ENCODE results near the gene DEFB131B. TPM values are rescaled to one million over a fixed set of nuclear protein-coding genes. Genes with fewer than 3 reads are reported as not detected.

The DEFB131B gene
- not detected in 2 replicates for total RNA-seq

GRCh38 chr11:71878059-71878458 is at the start of gene DEFB131B:
TSS of gene DEFB131B (plus strand) at chr11:71878453. CDS start at chr11:71878453, 0 bp downstream.

DNA sequence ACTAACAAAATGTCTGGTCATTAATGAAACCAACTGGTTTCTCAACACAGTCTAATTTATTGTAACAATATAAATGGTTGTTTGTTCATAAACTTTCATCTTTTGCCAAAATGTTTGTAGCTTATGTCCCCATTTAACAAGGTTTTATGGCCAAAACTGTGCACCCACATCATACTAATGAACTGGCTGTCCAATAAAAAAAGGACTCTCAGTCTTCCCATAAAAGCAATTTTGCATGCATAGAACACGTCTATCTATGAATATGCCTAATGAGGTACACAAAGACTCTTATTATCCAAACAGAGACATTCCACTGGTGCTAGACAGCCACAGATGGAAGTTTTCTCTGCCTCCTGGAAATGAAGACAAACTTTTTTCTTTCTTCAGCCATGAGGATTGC is 45.4 kb upstream of the DEFB131B start, which contains the start of gene DEFB108B:
Gene DEFB108B, plus strand, starts transcription at position 390 of the 400 bp plus-strand sequence. Its CDS starts 0 bp downstream, at position 390.

GRCh38 chr11:71927820-71928736 is 49.8 kb downstream of the DEFB131B start, which contains the start of gene XNDC1N:
TSS of gene XNDC1N (minus strand) at chr11:71928594. CDS start at chr11:71923353, 5,241 bp downstream.

DNA sequence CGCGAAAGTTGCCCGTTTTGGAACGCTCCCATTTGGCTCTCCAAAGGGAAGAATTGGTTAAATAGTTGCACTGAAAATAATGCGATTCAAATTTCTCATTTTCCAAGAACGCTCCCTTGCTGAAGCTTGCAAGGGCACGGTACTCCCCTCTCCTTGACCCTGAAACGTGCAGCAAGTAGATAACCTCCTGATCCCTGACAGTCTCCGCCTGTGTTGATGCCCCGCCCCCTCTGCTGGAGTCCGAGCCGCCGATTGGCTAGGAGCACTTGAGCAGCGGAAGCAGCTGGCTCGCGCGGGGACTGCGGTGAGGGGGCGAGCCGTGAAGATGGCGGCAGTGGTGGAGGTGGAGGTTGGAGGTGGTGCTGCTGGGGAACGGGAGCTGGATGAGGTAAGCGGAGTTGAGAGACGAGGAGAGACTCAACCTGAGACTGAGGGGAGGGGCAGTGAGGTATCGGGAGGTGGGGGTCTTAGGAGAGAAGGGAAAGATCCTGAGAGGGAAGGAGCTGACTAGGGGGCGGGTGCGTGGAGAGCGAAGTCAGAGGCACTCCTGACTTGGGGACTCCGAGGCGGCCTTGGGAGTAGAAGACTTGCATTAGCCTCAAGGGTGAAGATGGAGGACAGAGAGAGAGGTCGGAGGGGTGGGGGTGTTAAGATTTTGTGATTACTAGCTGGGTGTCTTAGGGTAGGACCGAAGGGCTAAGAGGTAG is 50.6 kb downstream of the DEFB131B start, which contains the start of gene RNF121:
Gene RNF121, plus strand, starts transcription at position 310 of the 707 bp plus-strand sequence. Its CDS starts 16 bp downstream, at position 326.

Other genes with a start within 250 kb of the DEFB131B start
- gene DEFB108B, start 45.3 kb upstream of the DEFB131B start, total RNA-seq: not detected in 2 replicates
- gene XNDC1N, start 50.1 kb downstream of the DEFB131B start, total RNA-seq: 6.2 and 6.7 TPM in 2 replicates
- gene RNF121, start 50.6 kb downstream of the DEFB131B start, total RNA-seq: 27.2 and 29.1 TPM in 2 replicates
- gene IL18BP, start 120.5 kb downstream of the DEFB131B start, total RNA-seq: 0.65 and 4.2 TPM in 2 replicates
- 107 and 204 TPM in 2 replicates for gene NUMA1, start 202.1 kb downstream of the DEFB131B start, total RNA-seq
- gene LRRC51, start 202.4 kb downstream of the DEFB131B start, total RNA-seq: 3.0 and 3.6 TPM in 2 replicates
- 136 and 143 TPM in 2 replicates for gene LAMTOR1, start 224.8 kb downstream of the DEFB131B start, total RNA-seq
- not detected in 2 replicates for gene TOMT, start 227.5 kb downstream of the DEFB131B start, total RNA-seq
- 14.7 and 25.6 TPM in 2 replicates for gene ANAPC15, start 234.2 kb downstream of the DEFB131B start, total RNA-seq